GM03348 (cell line): ENCODE data around the gene SFN.
A peak's percentile ranks its signal among the peaks of the same experiment; 100 is the strongest.
"Not testable (repeated sequence)": the region's sequence is repeated elsewhere in the genome, so short reads cannot be mapped to it uniquely, and the experiment has no call there.

Source experiments
- DNase-seq: peaks from one replicate; pipeline ENCODE4 v3.0.0; 2012; ENCODE audit warnings: low spot score

The SFN gene

DNA sequence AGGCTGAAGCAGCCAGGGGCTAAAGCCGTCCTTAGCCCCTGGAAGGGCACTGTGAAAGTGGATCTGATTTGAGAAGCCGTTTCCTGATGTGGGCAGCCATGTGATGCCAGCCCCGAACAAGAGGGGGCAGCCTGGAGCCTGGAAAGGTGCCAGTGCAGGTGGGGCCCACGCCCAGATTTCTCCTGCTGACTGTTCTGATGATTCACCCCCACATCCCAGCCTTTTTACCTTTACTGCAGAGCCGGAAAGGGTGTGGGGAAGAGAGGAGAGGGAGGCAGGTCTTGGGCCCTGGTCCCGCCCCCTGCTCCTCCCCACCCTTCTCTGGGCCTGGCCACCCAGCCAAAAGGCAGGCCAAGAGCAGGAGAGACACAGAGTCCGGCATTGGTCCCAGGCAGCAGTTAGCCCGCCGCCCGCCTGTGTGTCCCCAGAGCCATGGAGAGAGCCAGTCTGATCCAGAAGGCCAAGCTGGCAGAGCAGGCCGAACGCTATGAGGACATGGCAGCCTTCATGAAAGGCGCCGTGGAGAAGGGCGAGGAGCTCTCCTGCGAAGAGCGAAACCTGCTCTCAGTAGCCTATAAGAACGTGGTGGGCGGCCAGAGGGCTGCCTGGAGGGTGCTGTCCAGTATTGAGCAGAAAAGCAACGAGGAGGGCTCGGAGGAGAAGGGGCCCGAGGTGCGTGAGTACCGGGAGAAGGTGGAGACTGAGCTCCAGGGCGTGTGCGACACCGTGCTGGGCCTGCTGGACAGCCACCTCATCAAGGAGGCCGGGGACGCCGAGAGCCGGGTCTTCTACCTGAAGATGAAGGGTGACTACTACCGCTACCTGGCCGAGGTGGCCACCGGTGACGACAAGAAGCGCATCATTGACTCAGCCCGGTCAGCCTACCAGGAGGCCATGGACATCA, at the start of gene SFN:
SFN (plus strand) TSS at position 369 of the 904 bp plus-strand sequence; CDS start at position 433, 64 bp downstream.
- no peak for DNase-seq

DNA sequence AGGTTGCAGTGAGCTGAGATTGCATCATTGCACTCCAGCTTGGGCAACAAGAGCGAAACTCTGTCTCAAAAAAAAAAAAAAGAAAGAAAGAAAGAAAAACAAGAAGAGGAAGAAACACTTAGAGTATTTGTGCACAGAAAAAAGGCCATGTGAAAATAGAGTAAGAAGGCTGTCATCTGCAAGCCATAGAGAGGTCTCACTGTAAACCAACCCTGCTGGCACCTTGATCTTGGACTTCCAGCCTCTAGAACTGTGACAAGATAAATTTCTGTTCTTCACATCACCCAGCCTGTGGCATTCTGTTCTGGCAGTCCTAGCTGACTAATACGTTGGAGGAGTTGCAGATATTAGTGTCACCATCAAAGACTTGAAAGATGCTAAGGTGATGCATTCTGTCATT, 48.6 kb upstream of the SFN start:
- DNase-seq: no peak

DNA sequence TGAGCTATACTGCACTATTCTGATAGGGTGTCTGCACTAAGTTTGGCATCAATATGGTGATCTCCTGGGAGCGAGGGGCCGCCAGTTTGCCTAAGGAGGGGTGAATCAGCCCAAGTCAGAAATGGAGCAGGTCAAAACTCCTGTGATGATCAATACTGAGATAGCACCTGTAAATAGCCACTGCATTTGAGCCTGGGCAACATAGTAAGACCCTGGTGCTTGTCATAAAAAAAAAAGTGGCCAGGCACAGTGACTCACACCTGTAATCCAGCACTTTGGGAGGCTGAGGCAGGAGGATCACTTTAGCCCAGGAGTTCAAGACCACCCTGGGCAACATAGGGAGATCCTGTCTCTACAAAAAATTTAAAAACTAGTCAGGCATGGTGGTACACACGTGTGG, 48.1 kb upstream of the SFN start:
- no peak for DNase-seq

GRCh38 chr1:26820784-26821269, 42.1 kb upstream of the SFN start:
- DNase-seq: no peak

GRCh38 chr1:26822737-26823395, 40.1 kb upstream of the SFN start:
- DNase-seq: no peak

DNA sequence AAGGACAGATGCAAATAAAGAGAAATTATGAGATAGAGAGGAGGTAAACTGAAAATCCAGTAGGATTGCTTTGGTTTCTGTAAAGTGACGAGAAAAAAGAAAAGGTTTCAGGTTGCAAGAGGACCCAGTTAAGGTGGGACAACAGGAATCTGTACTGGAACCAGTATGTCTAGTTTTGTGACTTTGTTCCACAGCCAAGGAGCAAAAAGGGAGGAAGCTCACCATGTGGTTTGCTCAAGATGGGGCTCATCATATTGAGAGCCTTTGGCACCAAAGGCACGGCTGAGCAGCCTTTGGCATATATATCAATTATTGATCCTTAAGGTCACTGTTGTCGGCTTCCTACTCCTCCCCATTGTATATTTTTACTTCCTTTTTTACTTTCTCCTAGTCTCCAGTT, 38.2 kb upstream of the SFN start:
- no peak for DNase-seq

DNA sequence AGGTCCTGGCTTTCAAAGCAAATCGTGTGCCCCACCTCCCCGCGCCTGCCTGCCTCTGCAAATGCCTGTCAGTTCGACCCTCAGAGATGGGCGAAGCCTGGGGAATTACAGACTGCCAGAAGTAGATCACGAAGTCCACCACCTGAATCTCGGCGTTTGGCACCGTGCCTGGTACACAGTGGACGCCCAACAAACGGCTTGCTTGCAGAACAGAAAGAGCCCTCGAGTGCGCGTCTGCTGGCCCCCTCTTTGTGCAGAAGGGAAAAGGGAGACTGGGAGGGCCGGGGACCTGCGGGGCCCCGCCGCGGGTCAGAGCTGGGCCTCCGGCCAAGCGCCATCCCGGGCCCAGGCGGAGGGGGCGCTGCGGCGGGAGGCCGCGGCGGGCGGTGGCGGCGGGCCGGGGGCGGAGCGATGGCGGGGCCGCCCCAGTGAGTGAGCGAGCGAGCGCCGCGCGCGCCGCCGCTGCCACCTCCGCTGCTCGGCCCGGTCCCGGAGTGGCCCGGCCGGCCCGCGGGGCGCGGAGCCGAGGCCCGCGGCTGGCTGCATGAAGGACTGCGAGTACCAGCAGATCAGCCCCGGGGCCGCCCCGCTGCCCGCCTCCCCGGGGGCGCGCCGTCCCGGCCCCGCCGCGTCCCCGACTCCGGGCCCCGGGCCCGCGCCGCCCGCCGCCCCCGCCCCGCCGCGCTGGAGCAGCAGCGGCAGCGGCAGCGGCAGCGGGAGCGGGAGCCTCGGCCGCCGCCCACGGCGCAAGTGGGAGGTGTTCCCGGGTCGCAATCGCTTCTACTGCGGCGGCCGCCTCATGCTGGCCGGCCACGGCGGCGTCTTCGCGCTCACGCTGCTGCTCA, 36.5 kb upstream of the SFN start, which contains the start of gene ZDHHC18:
ZDHHC18 (plus strand) TSS at position 428 of the 845 bp plus-strand sequence; CDS start at position 545, 117 bp downstream.
- peak; percentile 97 for DNase-seq

GRCh38 chr1:26827106-26827604, 35.8 kb upstream of the SFN start:
- DNase-seq: no peak

DNA sequence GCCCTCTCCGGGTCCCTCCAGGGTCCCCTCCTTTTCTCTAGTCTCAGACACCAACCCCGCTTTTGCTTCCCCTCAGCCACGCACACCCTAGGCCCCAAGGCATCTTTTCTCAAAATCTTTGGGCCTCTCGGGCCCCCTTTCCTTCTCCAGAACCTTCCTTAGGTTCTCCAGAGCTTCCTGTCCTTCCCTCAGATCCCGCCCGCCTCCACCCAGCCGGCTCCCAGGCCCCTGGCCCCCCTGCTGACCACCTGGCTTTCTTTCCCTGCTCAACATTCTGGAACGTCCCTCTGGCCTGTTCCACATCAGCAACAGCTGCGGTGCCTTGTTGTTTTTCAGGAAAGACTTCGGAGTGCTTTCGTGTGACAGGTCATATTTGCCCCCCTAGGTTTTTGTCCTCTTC, 35.3 kb upstream of the SFN start:
- DNase-seq: no peak

- DNase-seq: no peak
Observed at GRCh38 chr1:26828411-26828991, 34.4 kb upstream of the SFN start.

DNA sequence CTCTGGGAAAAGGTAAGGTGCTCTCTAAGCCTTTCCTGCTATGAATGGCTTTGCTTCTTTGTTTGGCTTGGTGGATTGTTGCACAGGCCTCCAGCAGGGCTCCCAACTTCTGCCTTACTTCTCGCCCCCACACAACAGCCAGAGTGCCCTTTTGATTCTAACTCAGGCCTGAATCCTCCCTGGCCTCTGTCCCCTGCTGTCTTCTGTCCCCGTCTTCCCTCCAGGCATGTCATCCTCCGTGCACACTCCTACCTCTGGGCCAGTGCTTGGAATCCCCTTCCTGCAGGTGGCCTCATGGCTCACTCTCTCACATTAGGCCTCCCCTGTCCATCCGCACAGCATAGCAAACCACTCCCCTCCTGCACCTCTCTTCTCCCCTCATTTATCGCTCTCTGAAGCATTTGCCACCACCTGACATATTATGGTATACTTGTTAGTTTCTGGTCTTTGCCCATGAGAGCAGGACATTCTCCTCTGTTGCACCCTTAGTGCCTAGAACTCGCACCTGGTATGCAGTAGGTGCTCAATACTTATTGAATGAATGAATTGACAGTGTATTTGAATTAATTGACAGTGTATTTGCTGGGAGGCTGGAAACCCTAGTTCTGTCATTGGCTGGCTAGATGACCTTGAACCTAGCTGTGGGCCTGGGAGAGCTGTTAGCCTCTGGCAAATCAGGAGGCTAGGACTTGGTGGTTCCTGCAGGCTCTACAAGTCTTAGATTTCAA, 33.6 kb upstream of the SFN start:
- no peak for DNase-seq

DNA sequence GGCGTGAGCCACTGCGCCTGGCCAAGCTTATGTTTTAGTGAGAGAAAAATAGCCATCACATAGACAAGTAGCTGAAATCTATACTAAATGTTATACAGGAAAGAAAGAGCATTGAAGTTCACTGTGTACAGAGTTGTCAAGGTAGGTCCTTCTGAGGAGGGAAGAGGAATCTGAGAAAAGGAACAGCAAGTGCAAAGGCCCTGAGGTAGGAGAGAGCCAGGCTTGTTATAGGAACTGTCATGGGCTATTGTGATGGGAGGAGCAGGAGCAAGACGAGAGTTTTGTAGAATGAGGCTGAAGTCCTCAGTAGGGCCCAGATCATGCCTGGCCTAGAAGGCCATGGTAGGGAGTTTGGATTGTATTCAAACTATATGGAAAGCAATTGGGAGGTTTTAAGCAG, 31.9 kb upstream of the SFN start:
- DNase-seq: no peak

DNA sequence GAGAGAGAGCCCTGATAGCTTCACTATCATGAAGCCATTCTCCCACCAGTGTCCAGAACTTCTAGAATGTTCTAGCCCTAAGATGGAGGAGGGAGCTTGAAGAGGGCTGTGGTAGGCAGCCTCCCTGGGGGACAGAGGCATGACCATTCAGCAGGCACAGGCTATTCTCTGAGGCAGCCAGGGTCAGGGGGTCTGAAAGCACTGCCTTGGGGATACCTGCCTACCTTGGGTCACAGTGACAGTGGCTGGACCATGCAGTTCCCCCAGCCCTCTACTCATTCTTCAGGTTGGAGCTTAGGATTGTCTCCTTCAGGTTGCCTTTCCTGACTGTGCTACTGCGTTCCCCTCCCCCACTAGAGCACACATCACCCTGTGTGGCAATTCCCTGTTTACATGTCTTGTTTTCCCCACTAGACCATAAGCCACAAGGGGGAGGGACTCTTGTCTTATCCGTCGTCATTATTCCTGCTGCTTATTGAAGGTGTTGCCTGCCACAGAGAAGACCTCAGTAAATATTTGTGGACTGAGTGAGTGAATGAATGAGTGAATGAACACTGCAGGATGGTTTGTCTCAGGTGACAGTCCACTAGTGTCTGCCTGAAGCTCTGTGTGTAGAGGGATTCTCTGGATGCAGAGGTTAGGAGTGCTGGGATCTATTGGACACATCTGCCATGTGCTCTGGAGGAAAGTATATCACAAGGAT, 31.3 kb upstream of the SFN start:
- no peak for DNase-seq

GRCh38 chr1:26832249-26832960, 30.5 kb upstream of the SFN start:
- no peak for DNase-seq

- DNase-seq: no peak
Observed at GRCh38 chr1:26833432-26834405, 29.2 kb upstream of the SFN start.

GRCh38 chr1:26837665-26838064, 25.3 kb upstream of the SFN start:
- not testable (repeated sequence) for DNase-seq

DNA sequence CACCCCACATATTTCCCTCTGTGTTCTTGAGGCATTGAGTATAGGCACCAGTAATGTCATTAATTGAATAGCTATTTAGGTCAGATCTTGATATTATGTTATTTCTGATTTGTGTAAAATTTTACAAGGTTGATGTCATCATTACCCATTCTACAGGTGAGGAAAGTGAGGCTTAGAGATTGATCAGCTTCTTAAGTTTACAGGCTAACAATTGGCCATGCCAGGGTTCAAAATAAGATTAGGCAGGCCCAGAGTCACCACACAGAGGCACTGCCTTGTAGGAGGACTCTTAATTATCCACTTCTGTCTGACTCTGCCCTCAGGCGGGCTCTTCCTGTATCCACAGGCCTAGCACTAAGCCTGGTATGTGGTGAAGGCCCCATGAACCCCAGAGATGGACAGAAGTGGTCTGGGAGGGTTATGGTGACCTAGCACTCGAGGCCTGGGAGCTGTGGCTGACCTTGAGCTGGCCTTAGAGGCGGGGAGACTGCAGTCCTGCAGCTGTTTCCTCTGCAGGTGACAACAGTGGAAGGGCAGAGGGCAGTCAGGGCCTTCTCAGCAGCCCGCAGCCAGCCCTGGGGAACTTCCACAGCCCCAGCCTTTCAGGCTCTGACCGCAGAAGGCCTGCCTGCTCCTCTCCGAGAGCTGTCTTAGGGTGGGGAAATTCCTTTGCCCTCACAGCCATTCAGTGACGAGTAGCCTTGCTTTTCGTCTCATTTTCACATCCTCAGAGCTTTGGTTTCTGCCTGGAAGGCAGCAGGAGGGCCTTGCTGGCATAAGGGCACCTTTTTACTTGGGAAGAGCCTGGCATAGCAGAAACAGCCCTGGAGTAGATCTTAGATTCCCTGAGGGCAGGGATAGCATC, 24.2 kb upstream of the SFN start:
- DNase-seq: no peak
